GM10847 (cell line): ENCODE results near the gene ADARB2.

ENCODE experiments used
- POLR2A ChIP-seq: IDR thresholded peaks from 2 replicates; pipeline ENCODE4 v1.6.1; 2011; ENCODE audit not compliant: insufficient read length; ENCODE audit errors: extremely low read depth

The ADARB2 gene

DNA sequence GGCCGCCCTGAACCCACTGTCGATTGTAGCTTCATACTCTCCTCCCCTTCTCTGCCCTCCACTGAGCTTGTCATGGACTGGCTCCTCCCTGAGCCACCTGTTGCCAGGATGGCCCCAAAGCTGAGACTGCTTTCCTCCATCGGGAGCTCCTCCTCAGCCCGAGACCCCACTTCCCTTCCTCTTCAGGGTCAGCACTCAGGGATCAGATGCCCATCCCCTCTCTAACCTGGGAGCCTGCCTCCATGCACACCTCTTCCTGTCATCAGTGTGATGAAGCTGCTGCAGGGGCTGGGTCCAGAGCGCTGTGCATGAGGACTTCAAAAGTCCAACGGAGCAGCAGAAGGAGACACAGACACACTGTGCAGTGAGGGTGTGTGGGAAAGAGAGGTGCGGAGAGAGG is 480.1 kb downstream of the ADARB2 start:
- no peak for TF ChIP-seq POLR2A

DNA sequence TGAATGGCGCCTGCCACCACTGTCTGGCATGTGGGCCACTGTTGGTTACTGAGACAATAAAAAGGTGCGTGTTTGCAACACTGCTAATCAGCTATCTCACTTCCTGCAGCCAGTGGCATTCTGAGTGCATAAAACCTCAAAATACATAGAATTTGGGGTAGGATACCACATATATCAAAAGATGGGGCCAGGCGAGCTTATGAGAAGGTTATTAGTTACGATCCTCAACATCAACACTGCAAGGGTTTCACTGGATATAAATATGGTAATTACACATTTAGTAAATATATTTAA is 480.9 kb downstream of the ADARB2 start:
- no peak for TF ChIP-seq POLR2A

DNA sequence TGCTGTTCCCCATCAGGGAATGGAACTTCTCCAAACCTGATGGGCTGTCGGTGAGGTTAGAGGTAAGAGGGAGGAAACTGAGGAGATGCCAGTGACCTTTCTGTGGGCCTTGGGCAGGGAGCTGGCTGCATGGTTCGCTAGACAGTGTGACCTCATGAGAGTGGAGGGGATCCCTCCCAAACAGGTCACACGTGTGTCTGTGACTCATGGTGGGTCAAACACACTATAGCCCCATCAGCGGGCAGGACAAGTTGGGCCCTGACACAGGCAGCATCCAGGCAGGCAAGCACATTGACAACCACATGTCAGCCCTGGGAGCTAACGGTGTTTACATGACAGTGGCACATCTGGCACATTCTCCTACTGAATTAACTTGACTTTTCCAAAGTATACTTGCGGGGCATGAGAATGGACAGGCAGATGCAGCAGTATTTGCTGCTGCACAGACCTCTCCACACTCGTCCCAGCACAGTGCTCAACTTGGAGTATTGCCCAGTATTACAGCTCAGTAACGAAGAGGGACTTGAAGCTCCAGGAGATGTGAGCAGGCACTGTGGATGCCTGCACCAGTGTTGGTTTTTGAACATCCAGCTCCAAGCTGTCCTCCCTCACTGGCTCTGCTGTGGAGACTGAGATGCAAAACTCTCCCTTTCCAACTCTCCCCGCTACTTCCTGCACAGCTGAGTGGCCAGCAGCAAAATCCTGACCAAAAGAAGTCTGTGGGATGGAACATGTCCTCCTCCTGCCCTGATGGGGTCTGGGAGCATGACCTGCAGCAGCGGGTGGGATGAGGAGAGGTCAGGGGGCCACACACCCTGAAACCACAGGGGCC is 481.5 kb downstream of the ADARB2 start:
- no peak for TF ChIP-seq POLR2A

- no peak for TF ChIP-seq POLR2A
These were observed 482.2 kb downstream of the ADARB2 start for GRCh38 chr10:1255118-1255517.

- TF ChIP-seq POLR2A, result no peak
These were observed 483.6 kb downstream of the ADARB2 start for GRCh38 chr10:1253523-1254353.

GRCh38 chr10:1251769-1252168 is 485.6 kb downstream of the ADARB2 start:
- no peak for TF ChIP-seq POLR2A

GRCh38 chr10:1249142-1249920 is 488.0 kb downstream of the ADARB2 start:
- TF ChIP-seq POLR2A, result no peak

DNA sequence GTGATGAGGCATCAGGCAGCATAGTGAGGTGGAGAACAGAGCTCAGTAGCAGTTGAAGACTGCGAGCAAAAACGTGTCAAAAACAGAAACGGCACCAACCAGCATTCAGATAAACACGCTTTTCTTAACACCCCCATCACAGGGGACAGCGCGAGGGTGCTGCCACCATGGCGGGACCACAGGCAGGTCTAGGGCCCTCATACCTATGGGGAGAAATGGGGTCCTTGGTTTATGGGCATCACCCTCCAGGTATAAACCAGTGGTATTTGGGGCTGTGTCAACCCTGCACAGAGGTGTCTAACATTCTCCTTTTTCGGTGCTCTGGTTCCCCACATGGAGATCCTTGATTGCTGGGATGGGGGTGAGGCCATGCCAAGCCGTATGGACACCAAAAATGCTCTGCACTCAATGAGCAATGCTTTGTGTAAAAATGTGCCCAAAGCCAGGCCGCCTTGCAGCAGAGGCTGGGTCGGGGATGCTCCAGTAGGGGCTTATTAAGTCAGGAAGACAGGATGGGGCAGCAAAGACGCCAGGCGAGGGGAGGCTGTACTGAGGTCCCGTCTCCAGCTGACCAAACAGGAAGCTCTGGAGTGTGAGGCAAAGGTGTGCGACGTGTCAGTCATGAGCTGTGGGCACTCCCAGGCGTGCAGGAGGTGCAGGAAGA is 489.6 kb downstream of the ADARB2 start:
- no peak for TF ChIP-seq POLR2A

GRCh38 chr10:1244493-1244892 is 492.8 kb downstream of the ADARB2 start:
- no peak for TF ChIP-seq POLR2A

DNA sequence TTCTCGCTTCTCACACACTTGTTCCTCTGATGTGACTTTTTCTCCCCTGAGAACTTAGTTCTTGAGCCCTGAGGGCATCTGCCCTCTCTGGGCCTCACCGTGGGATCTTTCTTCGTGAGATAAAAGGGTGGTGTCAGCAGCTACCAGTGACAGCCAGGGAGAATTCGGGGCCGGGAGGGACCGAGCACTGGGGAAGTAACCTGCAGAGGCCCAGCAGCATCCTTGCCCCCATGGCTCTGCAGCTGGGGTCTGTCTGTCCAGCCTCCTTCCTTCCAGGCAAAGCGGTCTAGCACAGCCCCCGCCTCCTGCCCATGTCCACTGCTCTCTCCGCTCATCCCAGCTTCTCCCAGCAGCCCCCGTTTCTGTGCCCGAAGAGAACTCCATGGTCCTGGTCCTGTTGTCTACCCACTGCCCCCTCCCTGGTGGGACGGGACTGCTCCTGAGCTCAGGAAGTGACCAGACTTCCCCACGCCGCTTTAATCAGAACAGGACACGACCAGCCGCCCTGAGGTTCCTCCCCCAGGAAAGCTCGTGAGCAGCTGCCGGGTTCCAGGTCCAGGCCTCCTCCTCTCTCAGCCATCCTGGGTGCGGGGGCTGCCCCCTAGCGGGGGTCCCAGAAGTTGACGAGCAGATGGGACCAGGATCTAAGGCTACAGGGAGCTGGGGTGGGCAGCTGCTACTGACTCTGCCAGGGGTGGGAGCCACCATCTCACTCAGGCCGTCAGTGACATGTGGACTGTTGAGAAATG is 493.7 kb downstream of the ADARB2 start:
- no peak for TF ChIP-seq POLR2A

- no peak for TF ChIP-seq POLR2A
These were observed 494.4 kb downstream of the ADARB2 start for GRCh38 chr10:1242975-1243374.

DNA sequence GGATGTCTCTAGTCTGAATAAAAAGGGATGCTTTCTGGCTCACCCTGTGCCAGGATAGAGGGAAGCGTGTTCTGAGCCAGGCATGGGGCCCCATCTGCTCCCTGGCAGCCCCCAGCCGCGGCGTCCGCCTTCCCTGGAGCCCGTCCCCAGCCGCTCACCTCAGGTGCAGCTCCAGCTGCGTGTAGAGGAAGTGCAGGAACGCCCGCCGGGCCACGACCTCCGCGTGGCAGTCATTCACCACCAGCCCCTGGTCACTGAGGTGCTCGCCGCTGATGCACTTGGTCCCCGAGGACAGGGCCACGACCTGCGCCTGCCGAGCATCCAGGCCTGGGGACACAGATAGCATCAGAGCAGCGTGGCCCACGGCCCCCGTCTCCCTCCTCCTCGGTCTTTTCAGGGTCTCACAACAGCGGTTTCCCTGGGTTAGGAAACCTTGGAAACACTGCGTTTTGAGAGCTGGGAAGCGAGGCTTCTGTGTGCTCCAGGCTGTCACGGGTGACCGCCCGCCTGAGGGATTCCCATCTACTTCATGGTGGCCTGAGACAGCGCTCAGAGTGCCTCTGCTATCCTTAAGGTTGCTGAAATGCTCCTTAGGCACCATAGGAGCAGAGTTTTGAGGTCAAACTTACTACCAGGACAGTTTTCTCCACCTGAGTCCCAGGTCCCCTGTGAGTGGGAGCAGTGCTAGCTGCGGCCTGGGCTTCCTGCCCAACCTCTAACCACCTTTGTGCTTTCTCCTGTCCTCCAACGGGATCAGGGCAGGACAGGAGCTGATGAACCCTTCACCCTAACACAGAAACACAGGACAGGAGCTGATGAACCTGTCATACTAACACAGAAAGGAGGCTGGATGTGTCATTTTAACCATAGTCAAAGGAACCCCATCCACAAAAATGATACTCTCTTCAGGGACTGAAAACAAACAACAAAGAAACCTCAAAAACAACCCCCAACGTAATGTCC is 495.1 kb downstream of the ADARB2 start:
- TF ChIP-seq POLR2A, result no peak

DNA sequence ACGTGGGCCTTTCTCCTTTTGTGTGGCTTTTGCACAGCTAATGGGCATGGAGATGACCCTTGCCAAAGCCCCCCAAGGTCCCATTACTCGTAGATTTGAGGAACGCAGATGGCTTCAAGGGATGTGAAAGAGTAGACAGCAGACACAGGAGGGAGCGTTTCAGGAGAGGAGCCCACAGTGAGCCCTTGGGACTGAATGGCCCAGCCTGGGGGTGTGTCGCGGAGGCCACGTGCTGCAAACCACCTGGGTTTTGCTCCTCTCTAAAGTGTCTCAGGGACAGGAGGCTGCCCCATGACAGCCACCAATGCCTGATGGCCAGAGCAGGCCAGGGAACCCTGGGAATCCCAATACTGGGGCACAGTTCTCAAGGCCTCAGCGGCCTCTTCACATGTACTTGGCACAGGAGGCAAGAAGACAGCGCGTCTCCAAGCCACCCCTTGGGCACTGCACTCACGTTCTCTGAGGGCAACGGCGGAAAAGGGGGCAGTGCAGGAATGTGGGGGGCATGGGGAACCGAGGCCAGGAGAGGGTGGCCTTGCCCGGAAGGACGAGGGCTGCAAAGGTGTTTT is 495.9 kb downstream of the ADARB2 start:
- no peak for TF ChIP-seq POLR2A
